T-helper 2 cell treated with Interferon-gamma antibody and Interleukin-4, amounts not matched to agents 5 μg/mL and 100 μg/mL, for 36 hours (primary cell): Measurements from ENCODE around the gene RBM19.
"Not testable (repeated sequence)": the region's sequence is repeated elsewhere in the genome, so short reads cannot be mapped to it uniquely, and the experiment has no call there.

Experiments
- DNase-seq: peaks from one replicate; pipeline ENCODE4 v3.0.0; 2021; ENCODE audit warnings: low spot score
- H3K27ac Mint-ChIP-seq: one replicate; pipeline ENCODE4 v1.8.0; 2021; ENCODE audit warnings: mild to moderate bottlenecking, mixed read lengths
- H3K27me3 Mint-ChIP-seq: one replicate; pipeline ENCODE4 v1.8.0; 2021; ENCODE audit warnings: low read depth, mixed read lengths
- H3K36me3 Mint-ChIP-seq: one replicate; pipeline ENCODE4 v1.8.0; 2021; ENCODE audit warnings: low read depth, mixed read lengths
- H3K4me1 Mint-ChIP-seq: one replicate; pipeline ENCODE4 v1.8.0; 2021; ENCODE audit warnings: low read depth, mixed read lengths
- H3K4me3 Mint-ChIP-seq: one replicate; pipeline ENCODE4 v1.8.0; 2022; ENCODE audit warnings: mild to moderate bottlenecking, moderate library complexity, mixed read lengths
- H3K9me3 Mint-ChIP-seq: one replicate; pipeline ENCODE4 v1.8.0; 2021; ENCODE audit warnings: mixed read lengths

RBM19 gene

GRCh38 chr12:113901319-113901718 is 64.8 kb downstream of the RBM19 start:
- not testable (repeated sequence) for H3K27me3 Mint-ChIP-seq, DNase-seq, H3K9me3 Mint-ChIP-seq, H3K4me3 Mint-ChIP-seq, H3K4me1 Mint-ChIP-seq, H3K36me3 Mint-ChIP-seq, H3K27ac Mint-ChIP-seq

GRCh38 chr12:113900716-113901115 is 65.4 kb downstream of the RBM19 start:
- Mint-ChIP-seq H3K27me3 (no peaks in the 10 kb centered on the region), H3K36me3 (peaks cover 10% of the 10 kb centered on the region), H3K9me3 (no peaks in the 10 kb centered on the region)

GRCh38 chr12:113899561-113900471 is 66.3 kb downstream of the RBM19 start:
- no peak for DNase-seq
- Mint-ChIP-seq H3K4me1 (no peaks in the 10 kb centered on the region), H3K27ac (no peak overlapping the region), H3K9me3 (no peaks in the 10 kb centered on the region), H3K27me3 (no peaks in the 10 kb centered on the region), H3K4me3 (no peak overlapping the region), H3K36me3 (peaks cover 6% of the 10 kb centered on the region)

More at GRCh38 chr12:113900716-113901115, 65.4 kb downstream of the RBM19 start:
- DNase-seq, result no peak
- H3K27ac Mint-ChIP-seq, result no peak overlapping the region
- no peak overlapping the region for H3K4me3 Mint-ChIP-seq
- H3K4me1 Mint-ChIP-seq, result no peaks in the 10 kb centered on the region

GRCh38 chr12:113899042-113899560 is 67.0 kb downstream of the RBM19 start:
- Mint-ChIP-seq H3K4me1 (no peaks in the 10 kb centered on the region), H3K27me3 (no peaks in the 10 kb centered on the region), H3K27ac (no peak overlapping the region), H3K36me3 (peaks cover 5% of the 10 kb centered on the region), H3K9me3 (no peaks in the 10 kb centered on the region), H3K4me3 (no peak overlapping the region)
- DNase-seq, result no peak

- no peak overlapping the region for H3K4me3 Mint-ChIP-seq
- H3K36me3 Mint-ChIP-seq, result peaks cover 5% of the 10 kb centered on the region
- no peak for DNase-seq
- no peaks in the 10 kb centered on the region for H3K4me1 Mint-ChIP-seq
- H3K9me3 Mint-ChIP-seq, result no peaks in the 10 kb centered on the region
- H3K27me3 Mint-ChIP-seq, result no peaks in the 10 kb centered on the region
- no peak overlapping the region for H3K27ac Mint-ChIP-seq
These were observed 67.7 kb downstream of the RBM19 start for GRCh38 chr12:113898466-113898865.

- Mint-ChIP-seq H3K36me3 (peaks cover 2% of the 10 kb centered on the region), H3K27me3 (no peaks in the 10 kb centered on the region), H3K4me3 (no peak overlapping the region), H3K9me3 (no peaks in the 10 kb centered on the region), H3K27ac (no peak overlapping the region), H3K4me1 (no peaks in the 10 kb centered on the region)
- DNase-seq, result no peak
These were observed 68.7 kb downstream of the RBM19 start for GRCh38 chr12:113897406-113897805.

- no peaks in the 10 kb centered on the region for H3K27me3 Mint-ChIP-seq
- no peak overlapping the region for H3K4me3 Mint-ChIP-seq
- no peak overlapping the region for H3K27ac Mint-ChIP-seq
- H3K36me3 Mint-ChIP-seq, result peaks cover 2% of the 10 kb centered on the region
- DNase-seq, result no peak
- H3K4me1 Mint-ChIP-seq, result no peaks in the 10 kb centered on the region
- no peaks in the 10 kb centered on the region for H3K9me3 Mint-ChIP-seq
These were observed 69.3 kb downstream of the RBM19 start for GRCh38 chr12:113896841-113897240.

GRCh38 chr12:113896194-113896593 is 69.9 kb downstream of the RBM19 start:
- DNase-seq, result no peak
- Mint-ChIP-seq H3K27ac (no peak overlapping the region), H3K9me3 (no peaks in the 10 kb centered on the region), H3K27me3 (no peaks in the 10 kb centered on the region), H3K4me3 (no peak overlapping the region), H3K4me1 (no peaks in the 10 kb centered on the region), H3K36me3 (peaks cover 2% of the 10 kb centered on the region)

- Mint-ChIP-seq H3K9me3 (no peaks in the 10 kb centered on the region), H3K4me3 (no peak overlapping the region), H3K4me1 (no peaks in the 10 kb centered on the region), H3K36me3 (peaks cover 2% of the 10 kb centered on the region), H3K27me3 (no peaks in the 10 kb centered on the region), H3K27ac (no peak overlapping the region)
- no peak for DNase-seq
These were observed 70.9 kb downstream of the RBM19 start for GRCh38 chr12:113895176-113895575.

GRCh38 chr12:113894697-113895096 is 71.4 kb downstream of the RBM19 start:
- Mint-ChIP-seq H3K36me3 (peaks cover 2% of the 10 kb centered on the region), H3K27me3 (no peaks in the 10 kb centered on the region), H3K27ac (no peak overlapping the region), H3K9me3 (no peaks in the 10 kb centered on the region), H3K4me3 (no peak overlapping the region), H3K4me1 (no peaks in the 10 kb centered on the region)
- DNase-seq, result no peak

GRCh38 chr12:113893221-113893620 is 72.9 kb downstream of the RBM19 start:
- no peak for DNase-seq
- Mint-ChIP-seq H3K4me1 (no peaks in the 10 kb centered on the region), H3K4me3 (no peak overlapping the region), H3K27ac (no peak overlapping the region), H3K36me3 (peaks cover 2% of the 10 kb centered on the region), H3K9me3 (no peaks in the 10 kb centered on the region), H3K27me3 (no peaks in the 10 kb centered on the region)

- Mint-ChIP-seq H3K4me1 (no peaks in the 10 kb centered on the region), H3K27ac (no peak overlapping the region), H3K36me3 (peaks cover 2% of the 10 kb centered on the region), H3K9me3 (no peaks in the 10 kb centered on the region), H3K27me3 (no peaks in the 10 kb centered on the region), H3K4me3 (no peak overlapping the region)
- no peak for DNase-seq
These were observed 73.6 kb downstream of the RBM19 start for GRCh38 chr12:113892556-113892955.

GRCh38 chr12:113891739-113892520 is 74.2 kb downstream of the RBM19 start:
- Mint-ChIP-seq H3K27ac (no peak overlapping the region), H3K4me1 (no peaks in the 10 kb centered on the region), H3K9me3 (no peaks in the 10 kb centered on the region), H3K27me3 (no peaks in the 10 kb centered on the region), H3K36me3 (peaks cover 2% of the 10 kb centered on the region), H3K4me3 (no peak overlapping the region)
- peak; percentile 10 for DNase-seq

- Mint-ChIP-seq H3K4me3 (no peak overlapping the region), H3K27me3 (no peaks in the 10 kb centered on the region), H3K9me3 (no peaks in the 10 kb centered on the region), H3K4me1 (no peaks in the 10 kb centered on the region), H3K27ac (no peak overlapping the region), H3K36me3 (peaks cover 2% of the 10 kb centered on the region)
- DNase-seq, result no peak
These were observed 74.9 kb downstream of the RBM19 start for GRCh38 chr12:113891167-113891692.
